GM18517 (cell line): Measurements from ENCODE around the gene LFNG.

Experiments
- ATAC-seq: cut with Tn5 transposase; IDR thresholded peaks from one replicate; pipeline ENCODE4 v1.9.1; 2021; ENCODE audit warnings: mild to moderate bottlenecking, moderate library complexity; ENCODE audit not compliant: unreplicated experiment

LFNG gene

DNA sequence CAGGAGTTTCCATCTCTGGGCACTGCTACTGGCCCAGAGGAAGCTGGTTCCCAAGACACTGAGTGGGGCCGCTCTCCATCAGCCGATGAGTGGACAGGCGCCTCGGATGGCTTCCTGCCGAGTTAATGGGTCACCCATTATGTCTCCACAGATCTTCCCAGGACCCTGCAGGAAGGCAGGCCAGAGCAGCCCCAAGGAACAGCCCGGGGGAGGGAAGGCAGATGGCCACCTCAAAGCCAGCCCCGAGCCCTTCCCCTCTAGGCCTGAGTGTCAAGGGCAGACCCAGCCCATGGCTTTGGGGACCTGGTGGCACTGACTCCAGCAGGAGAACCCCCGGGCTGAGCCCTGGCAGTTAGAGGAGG, 3.4 kb upstream of the LFNG start:
- ATAC-seq: no peak

DNA sequence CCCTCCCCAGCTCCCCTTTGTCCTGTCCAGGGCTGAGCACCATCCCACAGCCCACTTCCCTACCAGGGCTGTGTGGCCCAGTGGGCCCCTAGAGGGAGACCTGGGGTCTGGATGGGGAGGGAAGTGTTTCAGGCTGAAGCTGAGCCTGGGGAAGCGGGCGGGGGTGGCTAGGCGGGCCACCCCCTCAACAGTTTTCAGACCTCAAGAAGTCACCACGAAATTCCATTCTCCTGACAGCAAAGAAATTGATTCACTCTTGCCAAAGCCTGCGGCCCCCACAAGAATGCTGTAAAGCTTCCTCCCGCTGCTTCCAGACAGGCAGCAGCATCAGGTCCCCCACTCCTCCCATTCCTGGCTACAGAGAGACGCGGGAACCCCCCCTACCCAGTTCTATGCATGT, 2.5 kb upstream of the LFNG start:
- no peak for ATAC-seq

DNA sequence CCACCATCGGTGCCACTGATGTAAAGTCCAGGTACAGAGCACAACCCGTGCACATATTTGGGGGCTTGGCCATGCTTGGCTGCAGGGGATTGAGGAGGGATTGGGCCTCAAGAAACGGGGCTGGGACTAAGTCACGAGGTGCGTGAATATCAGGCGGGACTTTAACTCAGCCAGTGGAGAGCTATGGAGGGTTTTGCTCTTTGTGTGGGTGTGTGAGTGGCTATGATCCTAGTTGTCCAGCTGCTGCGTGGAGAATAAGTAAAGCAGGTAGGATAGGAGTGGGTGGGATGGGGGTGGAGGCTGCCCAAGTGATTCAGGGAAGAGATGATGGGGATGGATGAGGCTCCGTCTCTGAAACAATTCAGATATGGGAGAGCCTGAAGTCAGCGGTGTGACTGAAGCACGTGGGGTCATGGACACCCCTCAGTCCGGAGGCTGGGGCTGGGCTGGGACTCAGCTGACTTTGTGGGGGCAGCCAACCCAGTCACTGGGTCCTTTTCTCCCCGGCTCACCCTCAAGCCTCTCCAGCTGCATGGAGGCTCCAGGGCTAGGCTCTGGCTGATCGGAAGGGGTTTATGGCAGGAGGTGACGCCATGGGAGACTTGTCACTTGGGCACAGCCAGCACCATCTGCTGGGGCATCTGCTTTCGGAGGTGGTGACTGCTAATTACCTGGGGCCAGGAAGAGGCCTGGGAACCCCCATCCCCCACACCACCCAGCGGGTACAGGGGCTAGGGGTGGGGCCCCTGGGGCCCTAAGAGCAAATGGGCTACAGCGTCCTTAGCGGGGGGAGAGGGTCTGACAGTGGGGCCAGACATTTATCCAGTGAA, 1.7 kb upstream of the LFNG start:
- ATAC-seq: no peak

DNA sequence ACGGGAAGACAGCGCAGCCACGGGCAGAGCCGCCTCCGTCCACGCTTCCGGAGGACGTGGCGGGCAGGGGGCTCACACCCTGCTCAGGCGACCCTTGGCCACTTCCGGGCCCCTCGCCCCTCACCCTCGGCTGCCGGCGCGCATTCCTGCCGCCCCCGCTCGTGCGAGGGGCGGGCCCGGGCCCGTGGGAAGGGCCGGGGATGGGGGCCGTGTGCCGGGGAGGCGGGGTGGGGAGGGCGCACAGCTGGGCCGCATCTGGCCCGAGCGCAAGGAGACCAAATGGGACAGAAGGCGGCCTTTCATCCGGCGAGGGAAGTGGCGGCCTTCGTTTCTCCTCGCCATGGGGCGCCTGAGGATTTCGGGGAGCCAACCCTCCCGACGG, 846 bp upstream of the LFNG start:
- no peak for ATAC-seq

DNA sequence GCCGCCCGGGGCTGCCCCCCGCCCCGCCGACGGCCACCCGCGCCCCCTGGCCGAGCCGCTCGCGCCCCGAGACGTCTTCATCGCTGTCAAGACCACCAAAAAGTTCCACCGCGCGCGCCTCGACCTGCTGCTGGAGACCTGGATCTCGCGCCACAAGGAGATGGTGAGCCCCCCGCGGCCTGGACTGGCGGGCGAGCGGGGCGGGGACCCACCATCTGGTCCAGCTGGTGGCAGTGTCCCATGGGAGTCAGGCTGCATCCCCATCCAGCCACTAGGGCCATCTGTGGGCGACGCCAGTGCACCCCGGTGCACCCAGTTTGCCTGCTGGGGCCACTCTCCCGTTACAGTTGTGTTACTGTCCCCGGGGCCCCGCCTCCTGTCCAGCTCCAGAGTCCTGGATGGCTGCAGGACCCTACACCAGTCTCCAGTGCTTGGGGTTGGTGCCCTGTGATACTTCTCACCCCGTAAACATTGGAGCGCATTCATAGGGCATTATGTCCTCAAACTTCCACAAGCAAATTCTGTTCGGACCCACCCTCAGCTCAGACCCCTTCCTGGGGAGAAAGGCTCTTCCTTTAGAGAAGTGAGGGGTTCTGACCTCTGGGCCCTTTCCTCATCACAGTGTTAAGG, 672 bp downstream of the LFNG start:
- no peak for ATAC-seq

DNA sequence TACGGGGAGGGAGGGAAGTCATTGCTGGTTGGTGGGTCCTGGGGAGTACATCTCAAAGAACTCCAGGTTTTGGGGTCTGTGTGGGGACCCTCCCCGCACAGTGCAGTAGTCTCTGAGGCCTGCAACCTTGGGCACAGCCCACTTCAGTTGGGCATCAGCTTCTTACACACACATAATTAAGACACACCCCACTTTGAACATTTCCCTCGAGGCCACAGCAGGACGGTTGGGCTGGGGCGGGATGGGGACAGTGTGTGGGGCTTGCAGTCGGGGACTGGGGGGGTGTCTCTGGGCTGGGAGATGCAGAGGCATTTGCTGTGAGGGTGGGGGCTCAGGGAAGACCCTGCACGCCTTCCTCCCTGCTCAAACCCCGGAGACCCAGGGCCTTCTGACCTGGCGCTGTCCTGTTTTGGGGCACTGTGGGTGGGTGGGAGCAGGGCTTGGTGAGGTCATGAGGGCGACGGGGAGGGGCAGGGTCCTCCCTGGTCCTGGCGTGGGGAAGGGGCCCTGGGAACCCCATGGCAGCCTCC, 1.3 kb downstream of the LFNG start:
- ATAC-seq: no peak

DNA sequence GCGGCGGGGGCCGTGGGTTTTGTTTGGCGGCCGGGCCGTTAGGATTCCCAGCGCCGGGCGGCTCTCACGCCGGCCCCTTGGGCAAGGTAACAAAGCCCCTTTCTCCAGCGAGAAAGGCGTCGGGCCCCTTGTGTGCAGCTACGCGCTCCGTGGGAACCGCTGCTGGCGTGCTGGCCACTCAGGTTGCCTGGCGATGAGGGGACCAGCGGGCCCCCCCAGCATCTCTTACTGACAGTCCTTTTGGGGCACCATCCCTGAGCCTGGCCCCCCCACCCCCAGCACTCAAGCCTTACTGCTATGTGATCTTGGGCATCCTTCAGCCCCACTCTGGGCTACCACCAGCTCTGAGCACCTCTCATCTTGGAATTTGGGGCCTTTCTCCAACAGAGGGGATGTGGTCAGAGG, 1.8 kb downstream of the LFNG start:
- ATAC-seq: no peak

DNA sequence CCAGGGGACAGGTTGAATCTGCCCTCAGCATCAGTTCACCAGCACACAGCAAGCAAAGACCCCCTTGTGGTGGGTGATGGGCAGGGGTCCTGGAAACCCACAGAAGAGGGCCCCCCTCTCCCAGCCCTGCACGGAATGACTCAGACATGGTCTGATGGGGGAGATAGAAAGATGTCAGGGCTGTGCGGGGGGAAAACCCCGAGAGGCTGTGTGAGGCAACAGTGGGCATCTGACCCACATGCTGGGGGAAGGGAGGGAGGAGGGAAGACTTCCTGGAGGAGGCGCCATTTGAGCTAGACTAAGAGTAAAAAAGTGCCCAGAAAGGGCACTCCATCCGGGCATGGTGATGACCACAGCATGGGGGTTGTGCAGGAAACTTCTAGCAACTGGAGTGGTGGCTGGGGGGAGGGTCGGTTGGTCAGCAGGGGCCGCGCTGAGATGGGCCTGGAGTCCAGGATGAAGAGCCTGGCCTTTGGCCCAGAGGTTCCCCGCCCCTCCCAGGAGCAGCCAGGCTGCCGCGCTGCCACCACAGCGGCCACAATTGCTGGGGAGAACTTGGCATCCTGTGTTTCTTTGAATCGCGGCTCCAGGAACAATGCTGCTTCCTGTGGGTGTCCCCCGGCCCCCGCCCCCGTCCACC, 2.5 kb downstream of the LFNG start:
- ATAC-seq: no peak

DNA sequence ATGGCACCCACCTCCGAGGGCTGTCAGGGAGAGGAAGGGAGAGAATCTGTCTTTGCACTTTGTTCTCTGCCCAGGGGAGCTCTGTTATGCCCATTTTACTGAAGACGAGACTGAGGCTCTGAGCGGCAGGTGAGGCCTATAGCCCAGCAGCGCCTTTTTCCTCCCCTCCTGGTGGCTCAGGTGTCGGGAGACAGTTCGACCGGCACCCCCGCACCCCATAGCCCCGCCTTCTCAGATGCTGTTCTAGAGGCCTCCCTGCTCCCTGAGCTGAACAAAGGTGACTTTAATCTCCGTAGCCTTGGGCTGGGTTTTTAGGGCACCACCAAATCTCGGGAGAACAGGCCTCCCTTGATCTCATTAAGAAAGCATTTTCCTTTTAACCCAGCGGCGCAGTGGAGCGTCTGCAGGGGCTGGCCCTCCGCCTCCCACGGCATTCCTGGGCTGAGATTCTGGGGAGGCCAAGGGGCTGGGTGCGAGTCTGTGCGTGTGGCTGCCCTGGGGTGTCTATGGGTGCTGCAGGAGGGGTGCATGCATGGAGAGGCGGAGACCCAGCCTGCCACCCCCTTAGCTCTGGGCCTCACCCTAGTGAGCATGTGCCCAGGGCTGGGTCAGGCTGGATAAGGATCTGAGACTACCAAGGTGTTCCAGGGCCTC, 3.3 kb downstream of the LFNG start:
- no peak for ATAC-seq

DNA sequence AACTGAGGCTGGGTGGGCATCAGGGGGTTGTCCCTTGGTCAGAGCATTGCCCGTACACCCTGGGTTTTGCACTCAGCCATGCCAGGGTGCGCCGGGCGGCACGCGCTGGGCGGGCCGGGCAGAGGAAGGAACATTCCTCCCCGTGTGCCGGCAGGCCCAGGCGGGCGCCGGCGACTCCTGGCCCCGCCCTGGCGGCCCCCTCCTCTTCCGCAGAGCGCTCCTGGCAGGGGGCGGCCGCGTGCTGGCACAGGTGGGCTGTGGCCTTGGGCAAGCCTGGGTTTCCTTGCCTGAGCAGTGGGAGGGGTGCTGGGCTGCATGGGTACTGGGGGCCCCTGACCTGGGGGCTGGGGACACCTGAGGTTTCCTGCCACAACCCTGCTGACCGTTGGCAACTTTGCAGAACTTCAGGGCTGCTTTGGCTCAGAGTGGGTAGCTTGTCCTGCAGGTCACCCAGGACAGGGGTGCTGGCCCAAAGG, 3.9 kb downstream of the LFNG start:
- ATAC-seq: no peak

DNA sequence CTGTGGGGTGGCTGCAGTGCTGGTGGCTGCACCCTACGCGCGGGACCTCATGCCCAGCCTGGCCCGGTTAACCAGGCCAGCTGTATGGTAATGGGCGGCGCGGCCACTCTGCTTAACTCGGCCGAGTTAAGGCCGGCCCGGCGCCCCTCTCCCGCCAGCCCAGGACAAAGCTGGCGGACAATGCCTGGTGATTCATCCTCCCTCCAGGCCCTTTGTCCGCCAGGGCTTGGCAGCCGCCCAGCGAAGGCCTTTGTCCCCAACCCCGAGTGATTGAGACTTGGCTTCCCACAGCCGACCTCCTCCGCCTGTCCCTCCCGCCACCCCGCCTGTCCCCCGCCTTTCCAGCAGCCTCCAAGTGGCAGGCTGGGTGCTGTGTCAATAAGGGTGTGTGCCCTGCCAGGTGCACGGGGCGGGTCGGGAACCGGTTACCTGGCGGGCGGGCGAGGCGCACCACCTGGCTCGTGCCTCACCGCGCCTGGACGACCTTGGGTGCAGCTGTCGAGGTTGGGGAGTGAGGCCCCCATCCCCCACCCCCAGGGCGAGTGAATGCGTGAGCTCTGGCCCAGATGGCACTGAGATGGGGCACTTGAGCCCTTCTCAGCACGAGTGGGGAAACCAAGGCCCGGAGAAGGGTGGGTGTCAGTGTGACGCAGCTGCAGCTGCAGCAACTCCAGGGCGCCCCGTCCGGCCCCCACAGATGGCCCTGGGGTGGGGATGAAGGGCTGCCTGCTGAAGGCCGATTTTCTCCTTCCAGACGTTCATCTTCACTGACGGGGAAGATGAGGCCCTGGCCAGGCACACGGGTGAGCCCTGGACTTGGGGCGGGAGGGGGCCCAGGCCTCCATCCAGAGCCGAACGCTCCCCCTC, 4.6 kb downstream of the LFNG start:
- no peak for ATAC-seq

DNA sequence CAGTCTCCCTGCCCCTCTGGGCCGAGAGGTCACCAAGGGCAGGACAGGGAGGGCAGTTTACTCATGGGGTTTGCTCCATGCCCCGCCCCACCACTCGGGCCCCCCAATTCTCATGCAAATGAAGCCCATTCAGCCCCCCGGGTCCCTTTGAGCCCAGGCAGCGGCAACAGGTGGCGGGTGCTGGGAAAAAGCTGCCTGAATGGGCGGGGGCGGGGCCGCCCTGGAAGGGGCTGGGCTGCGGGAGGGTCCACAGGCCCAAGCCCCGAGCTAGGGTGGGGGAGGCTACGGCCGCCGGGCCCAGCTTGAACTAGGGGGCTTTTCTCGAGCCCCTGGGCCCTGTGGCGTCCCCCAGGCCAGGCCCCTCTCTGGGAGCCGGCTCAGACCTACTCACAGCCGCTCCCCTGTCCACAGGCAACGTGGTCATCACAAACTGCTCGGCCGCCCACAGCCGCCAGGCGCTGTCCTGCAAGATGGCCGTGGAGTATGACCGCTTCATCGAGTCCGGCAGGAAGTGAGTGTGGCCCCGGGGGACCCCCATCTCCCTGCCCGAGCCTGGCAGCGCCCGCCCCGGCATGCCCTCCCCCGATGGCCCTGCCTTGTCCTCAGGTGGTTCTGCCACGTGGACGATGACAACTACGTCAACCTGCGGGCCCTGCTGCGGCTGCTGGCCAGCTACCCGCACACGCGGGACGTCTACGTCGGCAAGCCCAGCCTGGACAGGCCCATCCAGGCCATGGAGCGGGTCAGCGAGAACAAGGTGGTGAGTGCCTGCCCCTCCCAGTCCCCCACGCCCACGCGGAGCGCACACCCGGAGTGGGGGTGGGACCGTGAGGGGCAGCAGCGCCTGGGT, 5.5 kb downstream of the LFNG start:
- ATAC-seq: no peak

DNA sequence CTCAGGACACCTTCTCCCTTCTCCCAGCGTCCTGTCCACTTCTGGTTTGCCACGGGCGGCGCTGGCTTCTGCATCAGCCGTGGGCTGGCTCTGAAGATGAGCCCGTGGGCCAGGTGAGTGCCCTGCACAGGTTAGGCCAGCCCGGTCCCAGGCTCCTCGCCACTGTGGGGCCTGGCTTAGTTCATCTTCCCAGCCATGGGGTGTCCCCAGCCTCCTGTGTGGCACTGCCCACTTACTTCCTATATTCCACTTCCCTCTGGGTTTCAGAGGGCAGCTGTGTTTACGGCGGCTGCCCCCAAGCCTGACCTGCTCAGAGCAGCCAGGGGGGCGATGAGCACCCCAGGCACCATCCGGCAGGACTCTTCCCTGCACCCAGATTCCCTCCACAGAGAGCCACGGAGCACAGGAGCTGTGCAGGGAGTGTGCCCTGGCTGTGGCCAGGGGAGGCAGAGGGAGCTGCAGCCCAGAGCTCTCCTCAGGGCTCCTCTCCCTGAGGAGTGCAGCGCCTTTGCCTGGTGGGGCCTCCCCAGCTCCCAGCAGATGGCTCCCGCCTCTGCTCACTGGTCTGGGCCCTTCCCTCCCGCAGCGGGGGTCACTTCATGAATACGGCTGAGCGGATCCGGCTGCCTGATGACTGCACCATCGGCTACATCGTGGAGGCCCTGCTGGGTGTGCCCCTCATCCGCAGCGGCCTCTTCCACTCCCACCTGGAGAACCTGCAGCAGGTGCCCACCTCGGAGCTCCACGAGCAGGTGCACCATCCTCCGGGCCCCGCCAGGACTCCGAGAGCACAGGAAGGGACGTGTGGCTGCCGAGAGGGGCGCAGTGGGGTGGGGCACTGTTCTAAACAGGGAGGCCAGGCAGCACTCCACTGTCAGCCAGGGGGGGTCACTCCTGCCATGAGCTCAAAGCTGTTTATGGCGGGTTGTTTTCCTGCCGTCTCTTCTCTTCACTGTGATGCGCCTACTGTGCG, 6.4 kb downstream of the LFNG start:
- ATAC-seq: no peak

DNA sequence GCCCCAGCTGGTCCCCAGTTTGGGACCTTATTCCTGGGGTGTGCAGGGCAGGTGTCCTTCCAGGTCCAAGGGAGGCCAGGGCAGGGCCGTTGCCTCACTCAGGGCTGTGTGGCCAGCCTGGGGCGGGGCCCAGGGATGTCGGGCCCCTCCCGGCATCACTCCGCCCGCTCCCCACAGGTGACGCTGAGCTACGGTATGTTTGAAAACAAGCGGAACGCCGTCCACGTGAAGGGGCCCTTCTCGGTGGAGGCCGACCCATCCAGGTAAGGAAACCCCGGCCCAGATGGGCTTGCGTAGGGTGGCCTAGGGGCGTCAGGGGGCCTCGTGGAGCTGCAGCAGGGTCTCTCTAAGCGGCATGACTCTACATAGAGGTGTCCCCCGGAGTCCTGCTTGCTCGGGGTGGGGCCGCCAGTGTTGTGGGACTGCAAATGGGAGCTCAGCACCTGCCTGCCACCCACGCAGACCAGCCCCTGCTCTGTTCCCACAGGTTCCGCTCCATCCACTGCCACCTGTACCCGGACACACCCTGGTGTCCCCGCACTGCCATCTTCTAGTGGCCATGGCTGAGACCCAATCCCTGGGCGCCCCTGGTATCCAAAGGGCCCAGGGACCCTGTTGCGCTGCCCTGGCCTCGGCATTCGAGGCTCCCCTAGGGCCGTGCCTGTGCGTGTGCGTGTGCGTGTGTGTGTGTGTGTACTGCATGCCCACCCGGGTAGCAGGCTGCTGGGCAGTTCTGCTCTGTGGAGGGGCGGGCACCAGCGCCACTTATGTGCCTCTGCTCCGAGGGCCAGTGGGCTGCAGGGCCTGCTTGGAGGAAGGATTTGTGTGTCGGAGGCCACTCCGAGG, 7.3 kb downstream of the LFNG start:
- ATAC-seq: no peak

DNA sequence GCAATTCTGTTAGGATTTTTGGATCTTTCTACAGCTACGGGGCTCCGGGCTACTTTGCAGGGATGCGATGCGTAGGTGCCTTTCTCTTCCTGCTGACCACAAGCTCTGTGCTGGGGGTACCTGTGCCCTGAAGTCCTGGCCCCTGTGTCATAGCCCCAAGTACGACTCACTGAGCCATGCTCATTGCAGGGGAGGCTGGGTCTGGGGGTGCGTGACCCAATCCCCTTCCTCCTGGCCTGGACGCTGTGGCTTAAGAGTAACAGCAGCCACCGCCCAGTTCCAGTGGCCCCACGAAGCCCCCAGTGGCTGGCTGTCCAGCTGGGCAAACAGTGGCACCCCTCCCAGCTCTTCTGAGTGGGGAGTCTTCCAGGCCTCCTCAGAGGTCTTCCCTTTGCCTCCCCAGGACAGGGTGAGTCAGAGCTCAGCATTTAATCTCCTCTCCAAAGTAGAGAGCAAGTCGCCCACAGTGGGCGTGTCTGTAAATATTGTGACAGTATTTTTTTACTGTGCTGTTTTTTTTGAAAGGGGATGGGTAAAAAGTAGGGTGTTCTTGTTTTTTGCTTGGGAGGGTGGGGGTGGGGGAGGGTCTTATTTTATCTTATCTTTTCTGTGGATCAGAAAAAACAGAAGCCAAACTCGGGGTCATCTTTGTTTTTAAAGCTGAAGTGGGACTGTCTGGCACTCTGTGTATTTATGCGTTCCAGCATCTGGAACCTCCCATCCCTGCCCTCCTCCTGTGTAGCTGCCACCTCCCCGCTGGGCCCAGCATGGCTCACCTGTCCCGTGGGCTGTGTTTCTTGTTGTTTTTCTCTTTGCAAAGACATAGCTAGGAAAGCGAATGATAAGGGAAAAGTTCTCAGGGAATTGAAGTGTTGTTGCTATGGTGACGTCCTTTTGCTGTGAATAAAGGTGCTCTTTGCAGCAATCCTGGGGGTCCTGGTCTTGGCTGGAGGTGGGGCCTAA, 8.2 kb downstream of the LFNG start:
- no peak for ATAC-seq

DNA sequence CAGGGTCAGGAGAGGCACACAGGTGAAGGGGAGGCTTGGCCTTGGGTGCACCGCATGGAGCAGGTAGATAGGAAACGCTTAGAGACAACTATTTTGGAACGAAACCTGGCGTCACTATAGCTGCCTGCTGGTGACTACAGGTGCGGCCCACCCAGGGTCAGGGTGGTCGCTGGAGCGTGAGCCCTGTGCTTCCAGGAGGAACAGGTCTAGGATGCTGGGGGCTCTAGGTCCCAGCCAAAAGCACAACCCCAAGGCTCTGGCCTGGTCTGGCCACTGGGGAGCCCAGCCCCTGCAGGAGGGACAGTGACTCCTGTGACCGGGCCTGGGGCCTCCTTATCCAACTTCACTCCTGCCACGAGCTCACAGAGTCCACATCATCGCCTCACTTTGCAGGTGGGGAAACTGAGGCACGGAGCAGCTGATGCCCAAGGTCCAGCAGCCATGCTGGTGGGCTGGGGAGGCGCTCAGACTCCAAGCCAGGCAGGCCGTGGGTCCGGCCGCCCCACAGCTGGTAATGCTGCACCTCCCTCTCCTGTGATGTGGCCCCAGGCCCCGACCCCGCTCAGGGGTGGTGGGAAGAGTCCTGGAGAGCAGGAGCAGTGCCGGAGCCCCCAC, 9.0 kb downstream of the LFNG start:
- ATAC-seq: no peak
